ENCODE measurements around the gene MBLAC2. TPM values are rescaled to one million over a fixed set of nuclear protein-coding genes. Genes with fewer than 3 reads are reported as not detected.

MBLAC2 gene
- total RNA-seq, 2 donors from 2014 or later = 1.9 to 3.3 TPM

- Histone ChIP-seq H3K27me3 (no peaks in the 10 kb centered on the region), H3K27ac (no peak overlapping the region)
Observed at GRCh38 chr5:90477073-90477472, 2.5 kb upstream of the MBLAC2 start.

GRCh38 chr5:90476391-90476790 lies 1.8 kb upstream of the MBLAC2 start:
- peaks cover 0 to 9% of the 10 kb centered on the region in 2 donors for H3K4me1 ChIP-seq
- no peaks in the 10 kb centered on the region for H3K36me3 ChIP-seq
- H3K27me3 ChIP-seq = no peaks in the 10 kb centered on the region
- no peaks in the 10 kb centered on the region for H3K9me3 ChIP-seq
- H3K27ac ChIP-seq = no peak overlapping the region
- no peak for TF ChIP-seq CTCF (IDR thresholded peaks at IDR 0.05)
- DNase-seq (ENCODE audit: low spot score) = no peak
- H3K4me3 ChIP-seq = no peak overlapping the region

More at GRCh38 chr5:90477073-90477472, 2.5 kb upstream of the MBLAC2 start:
- no peaks in the 10 kb centered on the region for H3K36me3 ChIP-seq
- no peak for TF ChIP-seq CTCF (IDR thresholded peaks at IDR 0.05)
- DNase-seq (ENCODE audit: low spot score) = no peak
- H3K4me3 ChIP-seq = no peak overlapping the region
- H3K4me1 ChIP-seq = peaks cover 0 to 9% of the 10 kb centered on the region in 2 donors
- no peaks in the 10 kb centered on the region for H3K9me3 ChIP-seq

- Histone ChIP-seq H3K36me3 (no peaks in the 10 kb centered on the region), H3K27me3 (no peaks in the 10 kb centered on the region), H3K27ac (no peak overlapping the region), H3K4me3 (peak overlapping the region; percentile 77 to 90), H3K4me1 (peaks cover 0 to 9% of the 10 kb centered on the region in 2 donors), H3K9me3 (no peaks in the 10 kb centered on the region)
- DNase-seq (ENCODE audit: low spot score) = no peak
- TF ChIP-seq CTCF (IDR thresholded peaks at IDR 0.05) = no peak
Observed at GRCh38 chr5:90475436-90475980, 937 bp upstream of the MBLAC2 start.

GRCh38 chr5:90473396-90474234 lies 956 bp downstream of the MBLAC2 start:
- H3K27ac ChIP-seq = peak overlapping the region; percentile 82 to 83
- peak; percentile 61 for DNase-seq (ENCODE audit: low spot score)

GRCh38 chr5:90472783-90473395 lies 1.7 kb downstream of the MBLAC2 start:
- TF ChIP-seq CTCF (IDR thresholded peaks at IDR 0.05) = no peak
- no peaks in the 10 kb centered on the region for H3K36me3 ChIP-seq
- no peak overlapping the region for H3K27ac ChIP-seq
- no peaks in the 10 kb centered on the region for H3K27me3 ChIP-seq
- H3K4me1 ChIP-seq = peaks cover 0 to 9% of the 10 kb centered on the region in 2 donors
- H3K9me3 ChIP-seq = no peaks in the 10 kb centered on the region
- DNase-seq (ENCODE audit: low spot score) = no peak
- H3K4me3 ChIP-seq = peak overlapping the region; percentile 77 to 90

More at GRCh38 chr5:90473396-90474234, 956 bp downstream of the MBLAC2 start:
- no peaks in the 10 kb centered on the region for H3K27me3 ChIP-seq
- peak overlapping the region; percentile 77 to 90 for H3K4me3 ChIP-seq
- H3K9me3 ChIP-seq = no peaks in the 10 kb centered on the region
- no peaks in the 10 kb centered on the region for H3K36me3 ChIP-seq
- no peak for TF ChIP-seq CTCF (IDR thresholded peaks at IDR 0.05)
- H3K4me1 ChIP-seq = peaks cover 0 to 9% of the 10 kb centered on the region in 2 donors
